Adrenal gland (tissue), 12 donors: Measurements from ENCODE around the gene SIDT1. TPM values are rescaled to one million over a fixed set of nuclear protein-coding genes. Genes with fewer than 3 reads are reported as not detected.

Source experiments
- DNase-seq, 7 donors: peaks; one replicate each; pipeline ENCODE4 v3.0.0-alpha.2; 2019 to 2020
- H3K27ac ChIP-seq, 5 donors: fragments of 200-600 bp; sonication (generic) in 4 of 5; 1 replicate in 3 of 5; 2 replicates in 2 of 5; pipeline versions ENCODE4 v1.5.1 to v1.8.0; 2016 to 2020; ENCODE audit warnings: mild to moderate bottlenecking in 1 of 5
- H3K27me3 ChIP-seq: fragments of 200-600 bp; 2 replicates; pipeline ENCODE4 v1.8.0; 2021
- H3K36me3 ChIP-seq, 2 donors: fragments of 200-600 bp; replicated peaks in 1 of 2; 1 replicate in 1 of 2; 2 replicates in 1 of 2; pipeline versions ENCODE4 v1.5.1 to v1.8.0; 2018 to 2022
- H3K4me1 ChIP-seq, 2 donors: fragments of 200-600 bp; replicated peaks in 1 of 2; 1 replicate in 1 of 2; 2 replicates in 1 of 2; pipeline versions ENCODE4 v1.5.1 to v1.8.0; 2018 to 2021
- H3K4me3 ChIP-seq, 4 donors: fragments of 200-600 bp; sonication (generic) in 3 of 4; one replicate each; pipeline ENCODE4 v1.5.1; 2016 to 2018
- H3K9me3 ChIP-seq, 3 donors: fragments of 200-600 bp; sonication (generic) in 1 of 3; replicated peaks in 1 of 3; 1 replicate in 2 of 3; 2 replicates in 1 of 3; pipeline versions ENCODE4 v1.5.1 to v1.8.0; 2016 to 2021
- POLR2A ChIP-seq, 2 donors: fragments of 450-650 bp; IDR thresholded peaks; one replicate each; pipeline ENCODE4 v1.6.1; 2017; ENCODE audit warnings: antibody characterized with exemption in 2 of 2, mild to moderate bottlenecking in 2 of 2, moderate library complexity in 1 of 2
- WGBS, 4 donors: extraction: QIAGEN DNeasy Blood & Tissue Kit in 2 of 4; methylation state at CpG; one replicate each; pipeline versions ENCODE4 v1.1.5 to v1.1.7; 2013 to 2017; 5-methylcytosine and 5-hydroxymethylcytosine counted together
- intact Hi-C, 2 donors: fragments of 100-400 bp; cut with DNase I; formaldehyde crosslinking; loops; one replicate each; pipeline versions ENCODE4 v1.14.1 to v1.15.0; 2022 to 2023
- polyA plus RNA-seq, 3 donors: library from polyadenylated mRNA; stranded (reverse); fragments of 200-250 nt in 2 of 3; fragments of 350-450 nt in 1 of 3; fragmentation: Illumina TruSeq in 1 of 3; extraction: RNeasy Lipid Tissue Mini Kit (QIAGEN cat#74804) in 1 of 3; gene quantifications; one replicate each; pipeline ENCODE4 v1.2.3, GENCODE V29; 2013 to 2014
- total RNA-seq, 9 donors: library from RNA; depleted of rRNA in 4 of 9; stranded (reverse); fragments of >200 nt in 4 of 9; fragments of 120-200 nt in 1 of 9; fragmentation: NEBNext Ultra II Directional in 1 of 9; extraction: Animal tissue kit (Norgen Biotek cat#: 25700) in 1 of 9; gene quantifications; one replicate each; pipeline versions ENCODE4 v1.1.0 to v1.2.4, GENCODE V29; 2013 to 2023
- TF ChIP-seq, protein P1 (sequence below), 6 experiments: fragments of 450-650 bp in 4 of 6; fragments of 200-600 bp in 2 of 6; sonication (generic) in 1 of 6; IDR thresholded peaks; 1 replicate in 5 of 6; 2 replicates in 1 of 6; pipeline versions ENCODE4 v1.5.1 to v1.8.0; 2016 to 2021; ENCODE audit warnings: antibody characterized with exemption in 6 of 6, mild to moderate bottlenecking in 2 of 6, moderate library complexity in 1 of 6
- donor health status: healthy with polysubstance abuse.
- donor health status: Bipolar disorder and iron deficiency.
- donor health status: DM: yes; HTN: yes; CAD: no.
- donor health status: DM: no; HTN: no; CAD: no.
- donor health status: DM: no; HTN: no; CAD: no.
- donor health status: DM: yes; HTN: yes; CAD: no.

The SIDT1 gene
- total and polyA plus RNA-seq, 12 donors, result 0.18 to 3.6 (median 2.3) TPM

DNA sequence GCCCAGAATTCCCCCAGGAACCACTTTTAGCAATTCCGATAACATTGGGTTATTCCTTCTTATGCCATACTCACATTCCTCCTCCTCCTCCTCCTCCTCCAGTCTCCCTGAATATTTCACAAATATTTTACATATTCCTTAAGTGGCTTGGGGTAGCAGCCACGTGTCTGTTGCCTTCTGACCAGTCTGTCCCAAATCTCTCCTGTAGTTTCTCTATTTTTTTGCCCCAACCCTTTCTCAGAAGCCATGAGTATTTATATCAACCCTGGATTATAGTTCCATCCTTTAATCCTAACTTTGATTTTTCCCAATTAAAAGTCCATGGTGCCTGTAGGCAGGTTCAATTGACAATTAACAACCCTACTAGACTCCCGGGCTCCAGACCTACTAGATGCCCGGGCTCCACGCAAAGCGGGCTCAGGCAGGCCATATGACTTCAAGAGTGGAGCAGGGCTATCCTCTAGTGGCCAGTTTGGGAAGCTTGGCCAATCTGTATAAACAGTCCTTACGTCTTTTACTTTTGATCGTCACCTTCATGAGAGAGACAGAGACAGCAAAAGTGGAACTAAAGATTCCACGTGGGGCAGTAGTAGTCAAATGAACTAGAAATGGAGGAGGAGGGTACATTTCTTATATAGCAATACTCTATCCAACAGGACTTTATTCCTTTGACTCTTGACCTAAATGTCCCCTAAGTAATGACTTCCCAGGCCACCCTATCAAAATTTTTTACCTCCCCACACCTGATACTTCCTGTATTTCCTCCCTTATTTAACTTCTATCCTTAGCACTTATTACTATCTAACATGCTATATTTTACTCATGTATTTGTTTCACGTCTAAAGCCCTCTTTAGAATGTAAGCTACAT lies 94.4 kb downstream of the SIDT1 start:
- no peak overlapping the region for H3K27ac ChIP-seq
- intact Hi-C loops, result loop anchor here in 1 of 2 donors (5.0 kb wide), 1 partner anchor 134 kb away; no protein-coding TSS in a partner anchor
- TF ChIP-seq, protein P1, sequence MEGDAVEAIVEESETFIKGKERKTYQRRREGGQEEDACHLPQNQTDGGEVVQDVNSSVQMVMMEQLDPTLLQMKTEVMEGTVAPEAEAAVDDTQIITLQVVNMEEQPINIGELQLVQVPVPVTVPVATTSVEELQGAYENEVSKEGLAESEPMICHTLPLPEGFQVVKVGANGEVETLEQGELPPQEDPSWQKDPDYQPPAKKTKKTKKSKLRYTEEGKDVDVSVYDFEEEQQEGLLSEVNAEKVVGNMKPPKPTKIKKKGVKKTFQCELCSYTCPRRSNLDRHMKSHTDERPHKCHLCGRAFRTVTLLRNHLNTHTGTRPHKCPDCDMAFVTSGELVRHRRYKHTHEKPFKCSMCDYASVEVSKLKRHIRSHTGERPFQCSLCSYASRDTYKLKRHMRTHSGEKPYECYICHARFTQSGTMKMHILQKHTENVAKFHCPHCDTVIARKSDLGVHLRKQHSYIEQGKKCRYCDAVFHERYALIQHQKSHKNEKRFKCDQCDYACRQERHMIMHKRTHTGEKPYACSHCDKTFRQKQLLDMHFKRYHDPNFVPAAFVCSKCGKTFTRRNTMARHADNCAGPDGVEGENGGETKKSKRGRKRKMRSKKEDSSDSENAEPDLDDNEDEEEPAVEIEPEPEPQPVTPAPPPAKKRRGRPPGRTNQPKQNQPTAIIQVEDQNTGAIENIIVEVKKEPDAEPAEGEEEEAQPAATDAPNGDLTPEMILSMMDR (IDR thresholded peaks at IDR 0.05), result peak; percentile 76 to 93 (median 85)
- no peak for TF ChIP-seq POLR2A (IDR thresholded peaks at IDR 0.05)
- peaks cover 0 to 3% of the 10 kb centered on the region in 2 donors for H3K4me1 ChIP-seq
- peak overlapping the region in 1 of 4 donors; percentile 23 for H3K4me3 ChIP-seq
- H3K36me3 ChIP-seq, result no peaks in the 10 kb centered on the region
- no peaks in the 10 kb centered on the region for H3K9me3 ChIP-seq
- H3K27me3 ChIP-seq, result no peaks in the 10 kb centered on the region
- 21 to 23% (median 22%) methylated on average over 10 of the region's 10 CpGs for WGBS, 4 donors
- DNase-seq, result peak; percentile 38 to 81 (median 56)

DNA sequence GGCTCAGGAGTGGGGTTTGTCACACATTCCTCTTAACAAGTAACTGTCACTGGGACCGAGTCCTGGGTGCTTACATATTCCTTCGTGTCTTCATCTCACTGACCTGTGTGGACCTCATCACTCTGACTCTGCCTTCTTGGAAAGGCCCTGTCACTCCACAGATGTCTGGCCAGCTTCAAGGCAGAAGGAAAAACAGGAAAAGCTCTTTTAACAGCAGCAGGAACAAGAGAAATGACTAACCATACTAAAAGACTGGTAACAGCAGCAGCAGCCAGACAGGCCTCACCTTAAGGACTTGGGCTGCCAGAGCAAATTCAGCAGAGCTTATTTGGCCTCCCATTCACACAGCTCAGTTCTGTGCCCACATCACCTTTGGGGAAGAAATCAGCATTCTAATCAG lies 96.0 kb downstream of the SIDT1 start:
- Histone ChIP-seq H3K9me3 (no peaks in the 10 kb centered on the region), H3K36me3 (no peaks in the 10 kb centered on the region), H3K4me3 (no peak overlapping the region), H3K27ac (no peak overlapping the region), H3K4me1 (peaks cover 0 to 3% of the 10 kb centered on the region in 2 donors), H3K27me3 (no peaks in the 10 kb centered on the region)
- 79 to 100% (median 87%) methylated on average over 2 of the region's 2 CpGs for WGBS, 4 donors
- DNase-seq, result no peak
- intact Hi-C loops, result loop anchor here in 1 of 2 donors (5.0 kb wide), 1 partner anchor 136 kb away; no protein-coding TSS in a partner anchor
- TF ChIP-seq, protein P1 (IDR thresholded peaks at IDR 0.05), result no peak
- no peak for TF ChIP-seq POLR2A (IDR thresholded peaks at IDR 0.05)

DNA sequence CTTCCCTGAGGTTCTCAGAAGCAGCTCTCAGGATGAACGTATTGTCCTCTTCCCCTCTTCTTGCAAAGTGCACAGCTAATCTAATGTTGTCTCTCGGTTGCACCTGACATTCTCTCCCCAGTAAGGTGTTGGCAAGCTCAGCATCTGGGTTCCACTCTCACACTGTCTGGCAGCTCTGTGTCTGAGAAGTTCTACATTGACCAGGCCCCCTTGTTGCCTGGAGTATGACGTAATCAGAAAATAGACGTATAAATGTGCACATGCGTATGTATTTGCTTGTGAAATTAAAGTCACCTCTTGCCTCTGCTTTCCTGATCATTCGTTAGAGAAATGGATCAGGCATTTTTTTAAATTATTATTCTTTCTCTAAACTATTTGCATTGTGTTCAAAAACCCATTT lies 96.4 kb downstream of the SIDT1 start:
- TF ChIP-seq POLR2A (IDR thresholded peaks at IDR 0.05), result no peak
- TF ChIP-seq, protein P1 (IDR thresholded peaks at IDR 0.05), result no peak
- Histone ChIP-seq H3K36me3 (no peaks in the 10 kb centered on the region), H3K4me3 (no peak overlapping the region), H3K9me3 (no peaks in the 10 kb centered on the region), H3K27ac (no peak overlapping the region), H3K27me3 (no peaks in the 10 kb centered on the region), H3K4me1 (peaks cover 0 to 3% of the 10 kb centered on the region in 2 donors)
- intact Hi-C loops, result loop anchor here in 1 of 2 donors (5.0 kb wide), 1 partner anchor 136 kb away; no protein-coding TSS in a partner anchor
- DNase-seq, result peak in 1 of 7 donors; percentile 59
- 79 to 92% (median 88%) methylated on average over 6 of the region's 6 CpGs for WGBS, 4 donors

DNA sequence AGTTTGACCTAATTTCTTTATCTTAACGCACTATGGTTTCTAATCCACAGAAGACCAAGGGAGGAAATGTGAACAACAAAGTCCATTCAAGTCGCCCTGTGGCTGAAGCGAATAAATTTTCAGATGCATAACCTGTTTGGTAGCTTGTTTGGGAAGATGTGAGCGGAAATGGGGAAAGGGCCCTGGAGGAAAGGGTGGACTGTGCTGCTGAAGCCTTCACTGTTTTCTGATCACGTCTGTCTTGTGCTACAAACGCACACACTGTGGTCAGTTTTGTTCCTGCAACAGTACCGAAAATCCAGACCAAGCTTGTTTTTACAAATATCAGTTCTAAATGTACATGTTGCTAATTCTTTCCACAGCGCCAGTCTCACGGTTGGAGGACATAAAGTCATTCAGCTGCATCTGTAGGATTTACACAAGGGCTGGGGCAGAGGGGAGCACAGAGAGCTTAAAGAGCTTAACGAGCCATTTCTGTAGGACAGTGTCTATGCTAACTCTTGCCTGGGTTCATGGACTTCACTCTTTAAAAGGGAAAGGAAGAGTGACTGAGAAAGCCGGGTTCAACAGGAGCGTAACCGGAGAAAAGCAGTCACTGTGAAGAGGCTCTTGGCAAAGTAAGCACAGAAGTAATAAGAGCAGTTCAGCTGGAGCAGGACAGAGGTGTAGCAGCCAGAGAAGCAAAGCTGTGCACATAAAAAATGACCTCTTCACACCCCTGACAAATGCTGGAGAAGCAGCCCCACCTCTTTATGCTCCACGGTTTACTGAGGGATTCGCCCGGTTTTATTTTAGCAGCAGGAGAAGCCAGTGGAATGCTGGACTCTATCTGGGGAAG lies 97.4 kb downstream of the SIDT1 start:
- WGBS, 4 donors, result 81 to 82% (median 82%) methylated on average over 16 of the region's 16 CpGs
- Histone ChIP-seq H3K27me3 (no peaks in the 10 kb centered on the region), H3K4me3 (no peak overlapping the region), H3K4me1 (peaks cover 0 to 3% of the 10 kb centered on the region in 2 donors), H3K9me3 (no peaks in the 10 kb centered on the region), H3K27ac (no peak overlapping the region), H3K36me3 (no peaks in the 10 kb centered on the region)
- DNase-seq, result no peak
- no peak for TF ChIP-seq POLR2A (IDR thresholded peaks at IDR 0.05)
- TF ChIP-seq, protein P1 (IDR thresholded peaks at IDR 0.05), result no peak
- intact Hi-C loops, result loop anchor here in 1 of 2 donors (5.0 kb wide), 1 partner anchor 138 kb away; no protein-coding TSS in a partner anchor
